ENCODE data around the gene MUSTN1. TPM values are rescaled to one million over a fixed set of nuclear protein-coding genes. Genes with fewer than 3 reads are reported as not detected.

MUSTN1 gene
- total and polyA plus RNA-seq, 2 donors (not counting 1 experiment from before 2014, with no cell fraction given) = 0.79 to 11.2 TPM

DNA sequence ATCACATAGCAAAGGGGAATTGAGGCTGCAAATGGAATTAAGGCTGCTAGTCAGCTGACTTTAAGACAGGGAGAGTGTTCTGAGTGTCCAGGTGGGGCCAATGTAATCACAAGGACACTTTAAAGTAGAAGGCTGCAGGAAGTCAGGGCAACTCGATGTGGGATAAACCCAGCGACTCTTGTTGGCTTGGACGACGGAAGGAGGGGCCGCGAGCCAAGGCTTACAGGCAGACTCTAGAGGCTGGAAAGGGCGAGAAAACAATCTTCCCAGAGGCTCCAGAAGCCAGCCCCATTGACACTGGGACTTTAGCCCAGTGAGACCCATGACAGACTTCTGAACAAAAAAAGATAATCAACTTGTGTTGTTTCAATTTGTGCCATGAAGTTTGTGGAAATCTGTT, 12.9 kb upstream of the MUSTN1 start:
- no peak overlapping the region for H3K4me3 Mint-ChIP-seq
- no peak overlapping the region for H3K9ac ChIP-seq (ENCODE audit: low read length)
- ChIA-PET CTCF (interaction anchor here (1.2 to 2.4 kb wide), 3 partner anchors 9 to 226 kb away, joined by 3 to 11 read pairs (median 4); no protein-coding TSS in a partner anchor), POLR2A (no interaction called here)
- H3K27ac ChIP-seq (ENCODE audit: low read length in 2 of 2) = no peak overlapping the region
- intact Hi-C loops (cut with micrococcal nuclease) = no loop called here
- H3K9me3 Mint-ChIP-seq (ENCODE audit: insufficient read depth) = no peaks in the 10 kb centered on the region
- DNase-seq = no peak
- H3K9me3 ChIP-seq (ENCODE audit: control extremely low read depth in 1 of 3, control insufficient read depth in 2 of 3, insufficient read depth in 1 of 3, low read length in 2 of 3) = no peaks in the 10 kb centered on the region
- H3K4me3 ChIP-seq (ENCODE audit: control extremely low read depth in 1 of 5, extremely low read depth in 1 of 5, insufficient read depth in 1 of 5, low read depth in 2 of 5, low read length in 4 of 5) = no peak overlapping the region
- no peaks in the 10 kb centered on the region for H3K4me1 ChIP-seq (ENCODE audit: control insufficient read depth in 2 of 2, insufficient read depth in 2 of 2, low read length in 2 of 2)
- H3K27ac Mint-ChIP-seq = no peak overlapping the region
- ATAC-seq (ENCODE audit: low read depth) = no peak
- H2AFZ ChIP-seq (ENCODE audit: insufficient read depth, low read depth, low read length, poor library complexity, severe bottlenecking) = no peak overlapping the region
- TF ChIP-seq EZH2 (IDR thresholded peaks at IDR 0.05; ENCODE audit: borderline replicate concordance, insufficient read depth, low read depth, low read length, poor library complexity, severe bottlenecking) = no peak
- TF ChIP-seq, protein P1, sequence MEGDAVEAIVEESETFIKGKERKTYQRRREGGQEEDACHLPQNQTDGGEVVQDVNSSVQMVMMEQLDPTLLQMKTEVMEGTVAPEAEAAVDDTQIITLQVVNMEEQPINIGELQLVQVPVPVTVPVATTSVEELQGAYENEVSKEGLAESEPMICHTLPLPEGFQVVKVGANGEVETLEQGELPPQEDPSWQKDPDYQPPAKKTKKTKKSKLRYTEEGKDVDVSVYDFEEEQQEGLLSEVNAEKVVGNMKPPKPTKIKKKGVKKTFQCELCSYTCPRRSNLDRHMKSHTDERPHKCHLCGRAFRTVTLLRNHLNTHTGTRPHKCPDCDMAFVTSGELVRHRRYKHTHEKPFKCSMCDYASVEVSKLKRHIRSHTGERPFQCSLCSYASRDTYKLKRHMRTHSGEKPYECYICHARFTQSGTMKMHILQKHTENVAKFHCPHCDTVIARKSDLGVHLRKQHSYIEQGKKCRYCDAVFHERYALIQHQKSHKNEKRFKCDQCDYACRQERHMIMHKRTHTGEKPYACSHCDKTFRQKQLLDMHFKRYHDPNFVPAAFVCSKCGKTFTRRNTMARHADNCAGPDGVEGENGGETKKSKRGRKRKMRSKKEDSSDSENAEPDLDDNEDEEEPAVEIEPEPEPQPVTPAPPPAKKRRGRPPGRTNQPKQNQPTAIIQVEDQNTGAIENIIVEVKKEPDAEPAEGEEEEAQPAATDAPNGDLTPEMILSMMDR (IDR thresholded peaks at IDR 0.05) = no peak
- no peaks in the 10 kb centered on the region for H3K4me1 Mint-ChIP-seq
- H3K27me3 Mint-ChIP-seq = no peaks in the 10 kb centered on the region
- H3K36me3 ChIP-seq (replicated peaks in 1 of 2; ENCODE audit: control extremely low read depth in 1 of 2, control insufficient read depth in 1 of 2, extremely low read depth in 1 of 2, insufficient read depth in 2 of 2, low read length in 1 of 2) = peaks cover 0 to 46% of the 10 kb centered on the region in 2 experiments
- 98% methylated on average over 7 of the region's 7 CpGs for WGBS (ENCODE audit: insufficient coverage)
- no peak overlapping the region for H3K4me2 ChIP-seq (replicated peaks; ENCODE audit: low read depth, low read length, poor library complexity, severe bottlenecking)
- H3K27me3 ChIP-seq (replicated peaks in 1 of 4; ENCODE audit: control extremely low read depth in 1 of 4, control insufficient read depth in 3 of 4, insufficient read depth in 4 of 4, low read length in 3 of 4) = no peaks in the 10 kb centered on the region
- no peaks in the 10 kb centered on the region for H3K79me2 ChIP-seq (ENCODE audit: control insufficient read depth, insufficient read depth, low read length)
- H4K20me1 ChIP-seq (ENCODE audit: control insufficient read depth, insufficient read depth, low read length, poor library complexity, severe bottlenecking) = no peaks in the 10 kb centered on the region

DNA sequence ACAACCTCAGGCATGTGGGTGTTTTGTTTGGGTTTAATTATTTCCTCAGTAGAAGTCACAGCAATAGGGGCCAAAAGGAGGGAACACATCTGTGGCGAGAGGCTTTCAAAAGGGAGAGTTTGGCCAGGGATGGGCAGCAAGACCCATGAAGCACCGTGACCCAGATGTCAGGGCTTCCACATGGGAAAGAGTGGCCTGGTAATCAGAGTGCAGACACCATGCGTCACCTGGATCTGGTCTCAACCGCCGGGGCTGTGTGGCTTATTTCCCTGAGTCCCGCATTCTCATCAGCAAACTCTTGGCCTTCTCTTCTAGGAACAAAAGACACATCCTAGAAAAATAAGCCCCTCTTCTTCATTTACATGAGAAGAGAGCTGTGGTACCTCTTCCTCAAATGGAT, 12.4 kb upstream of the MUSTN1 start:
- 100% methylated on average over 3 of the region's 6 CpGs for WGBS (ENCODE audit: insufficient coverage)
- H3K4me1 Mint-ChIP-seq = no peaks in the 10 kb centered on the region
- no peaks in the 10 kb centered on the region for H3K79me2 ChIP-seq (ENCODE audit: control insufficient read depth, insufficient read depth, low read length)
- no peak for TF ChIP-seq EZH2 (IDR thresholded peaks at IDR 0.05; ENCODE audit: borderline replicate concordance, insufficient read depth, low read depth, low read length, poor library complexity, severe bottlenecking)
- TF ChIP-seq, protein P1 (IDR thresholded peaks at IDR 0.05) = no peak
- DNase-seq (no peak), ATAC-seq (ENCODE audit: low read depth) (no peak)
- H3K4me1 ChIP-seq (ENCODE audit: control insufficient read depth in 2 of 2, insufficient read depth in 2 of 2, low read length in 2 of 2) = no peaks in the 10 kb centered on the region
- intact Hi-C loops (cut with micrococcal nuclease) = no loop called here
- no peaks in the 10 kb centered on the region for H3K9me3 Mint-ChIP-seq (ENCODE audit: insufficient read depth)
- CTCF ChIA-PET = interaction anchor here (1.2 to 2.4 kb wide), 2 partner anchors 32 to 227 kb away, joined by 3 to 11 read pairs; no protein-coding TSS in a partner anchor
- H3K27ac Mint-ChIP-seq = no peak overlapping the region
- no peaks in the 10 kb centered on the region for H4K20me1 ChIP-seq (ENCODE audit: control insufficient read depth, insufficient read depth, low read length, poor library complexity, severe bottlenecking)
- H3K9ac ChIP-seq (ENCODE audit: low read length) = no peak overlapping the region
- peaks cover 0 to 49% of the 10 kb centered on the region in 2 experiments for H3K36me3 ChIP-seq (replicated peaks in 1 of 2; ENCODE audit: control extremely low read depth in 1 of 2, control insufficient read depth in 1 of 2, extremely low read depth in 1 of 2, insufficient read depth in 2 of 2, low read length in 1 of 2)
- H3K27ac ChIP-seq (ENCODE audit: low read length in 2 of 2) = no peak overlapping the region
- H3K27me3 Mint-ChIP-seq = no peaks in the 10 kb centered on the region
- no peaks in the 10 kb centered on the region for H3K9me3 ChIP-seq (ENCODE audit: control extremely low read depth in 1 of 3, control insufficient read depth in 2 of 3, insufficient read depth in 1 of 3, low read length in 2 of 3)
- H3K4me2 ChIP-seq (replicated peaks; ENCODE audit: low read depth, low read length, poor library complexity, severe bottlenecking) = no peak overlapping the region
- no peak overlapping the region for H3K4me3 ChIP-seq (ENCODE audit: control extremely low read depth in 1 of 5, extremely low read depth in 1 of 5, insufficient read depth in 1 of 5, low read depth in 2 of 5, low read length in 4 of 5)
- no peak overlapping the region for H2AFZ ChIP-seq (ENCODE audit: insufficient read depth, low read depth, low read length, poor library complexity, severe bottlenecking)
- POLR2A ChIA-PET = no interaction called here
- H3K27me3 ChIP-seq (replicated peaks in 1 of 4; ENCODE audit: control extremely low read depth in 1 of 4, control insufficient read depth in 3 of 4, insufficient read depth in 4 of 4, low read length in 3 of 4) = no peaks in the 10 kb centered on the region
- H3K4me3 Mint-ChIP-seq = no peak overlapping the region
